ENCODE results near the gene TSPAN4.

TSPAN4 gene

GRCh38 chr11:854601-855329 is 12.1 kb downstream of the TSPAN4 start:
- TF ChIP-seq CTCF (IDR thresholded peaks at IDR 0.05; ENCODE audit: low read depth, low read length, missing control alignments) = no peak
- DNase-seq (ENCODE audit: low read depth) = no peak
- no peak overlapping the region for H3K4me3 ChIP-seq (ENCODE audit: low read depth, low read length)

DNA sequence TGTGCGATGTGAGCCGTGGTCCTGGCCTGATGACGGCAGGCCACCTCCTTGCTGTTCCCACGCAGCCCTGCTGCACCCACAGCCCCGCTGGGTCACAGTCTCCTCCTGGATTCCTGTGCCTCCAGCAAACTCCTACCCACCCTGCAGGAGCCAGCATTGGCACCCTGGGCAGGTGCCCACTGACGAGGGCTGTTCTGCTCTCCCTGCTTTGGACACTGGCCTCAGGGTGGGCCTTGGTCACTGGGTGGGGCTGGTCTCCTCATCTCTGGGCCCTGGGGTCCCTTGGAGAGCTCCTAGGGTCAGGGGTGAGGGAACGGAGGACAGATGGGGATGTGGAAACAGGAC is 12.7 kb downstream of the TSPAN4 start:
- no peak for DNase-seq (ENCODE audit: low read depth)
- H3K4me3 ChIP-seq (ENCODE audit: low read depth, low read length) = no peak overlapping the region
- no peak for TF ChIP-seq CTCF (IDR thresholded peaks at IDR 0.05; ENCODE audit: low read depth, low read length, missing control alignments)

DNA sequence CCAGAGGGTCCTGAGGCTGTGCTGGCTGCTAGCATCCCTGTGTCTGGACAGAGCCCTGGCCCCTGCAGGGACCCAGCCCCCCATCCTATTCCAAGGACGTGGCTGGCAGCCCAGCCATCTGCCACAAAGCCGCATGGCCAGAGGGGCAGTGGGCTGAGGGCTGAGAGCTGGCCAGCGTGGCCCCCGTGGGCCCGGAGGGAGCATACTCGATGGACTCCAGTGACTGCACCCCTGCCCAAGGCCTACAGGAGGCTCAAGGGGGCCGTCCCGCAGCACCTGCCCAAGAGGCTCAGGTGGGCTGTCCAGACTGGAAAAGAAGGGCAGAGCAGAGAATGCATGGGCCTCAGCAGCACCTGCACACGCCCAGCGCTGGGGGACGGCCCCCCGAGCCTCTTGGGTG is 13.1 kb downstream of the TSPAN4 start:
- no peak for TF ChIP-seq CTCF (IDR thresholded peaks at IDR 0.05; ENCODE audit: low read depth, low read length, missing control alignments)
- DNase-seq (ENCODE audit: low read depth) = no peak

DNA sequence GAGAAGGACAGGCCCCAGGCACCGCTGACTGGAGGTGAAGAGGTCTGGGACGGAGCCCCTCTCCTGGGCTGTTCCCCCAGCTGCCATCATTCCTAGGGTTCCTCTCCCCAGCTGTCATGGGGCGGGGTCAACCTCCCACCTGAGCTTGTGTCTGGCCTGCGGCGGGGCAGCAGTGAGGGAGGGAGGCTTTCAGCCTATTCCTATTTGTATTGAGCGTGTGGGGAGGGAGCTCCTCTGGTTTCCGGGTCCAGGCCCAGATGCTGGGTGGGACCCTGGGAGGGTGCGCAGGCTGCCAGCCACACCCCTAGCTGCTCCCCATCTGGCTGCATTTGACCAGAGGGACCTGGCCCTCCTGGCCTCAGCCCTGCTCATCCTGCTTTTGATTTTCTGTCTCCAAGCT is 13.7 kb downstream of the TSPAN4 start:
- H3K4me3 ChIP-seq (ENCODE audit: low read depth, low read length) = no peak overlapping the region
- no peak for DNase-seq (ENCODE audit: low read depth)
- no peak for TF ChIP-seq CTCF (IDR thresholded peaks at IDR 0.05; ENCODE audit: low read depth, low read length, missing control alignments)

More for the DNA sequence above, 13.1 kb downstream of the TSPAN4 start:
- no peak overlapping the region for H3K4me3 ChIP-seq (ENCODE audit: low read depth, low read length)

GRCh38 chr11:858053-858761 is 15.6 kb downstream of the TSPAN4 start:
- TF ChIP-seq CTCF (IDR thresholded peaks at IDR 0.05; ENCODE audit: low read depth, low read length, missing control alignments) = no peak
- DNase-seq (ENCODE audit: low read depth) = no peak
- no peak overlapping the region for H3K4me3 ChIP-seq (ENCODE audit: low read depth, low read length)

- TF ChIP-seq CTCF (IDR thresholded peaks at IDR 0.05; ENCODE audit: low read depth, low read length, missing control alignments) = no peak
- H3K4me3 ChIP-seq (ENCODE audit: low read depth, low read length) = no peak overlapping the region
Observed at GRCh38 chr11:858762-859339, 16.2 kb downstream of the TSPAN4 start.

More at GRCh38 chr11:858762-859339, 16.2 kb downstream of the TSPAN4 start:
- DNase-seq (ENCODE audit: low read depth) = no peak
